UCSD-AML1 (cell line): ENCODE results near the gene SERPINH1.

Experiments
- DNase-seq: peaks from one replicate; lab custom pipeline; 2025; ENCODE audit not compliant: unreplicated experiment; lab: John Stamatoyannopoulos, UW

Gene SERPINH1

DNA sequence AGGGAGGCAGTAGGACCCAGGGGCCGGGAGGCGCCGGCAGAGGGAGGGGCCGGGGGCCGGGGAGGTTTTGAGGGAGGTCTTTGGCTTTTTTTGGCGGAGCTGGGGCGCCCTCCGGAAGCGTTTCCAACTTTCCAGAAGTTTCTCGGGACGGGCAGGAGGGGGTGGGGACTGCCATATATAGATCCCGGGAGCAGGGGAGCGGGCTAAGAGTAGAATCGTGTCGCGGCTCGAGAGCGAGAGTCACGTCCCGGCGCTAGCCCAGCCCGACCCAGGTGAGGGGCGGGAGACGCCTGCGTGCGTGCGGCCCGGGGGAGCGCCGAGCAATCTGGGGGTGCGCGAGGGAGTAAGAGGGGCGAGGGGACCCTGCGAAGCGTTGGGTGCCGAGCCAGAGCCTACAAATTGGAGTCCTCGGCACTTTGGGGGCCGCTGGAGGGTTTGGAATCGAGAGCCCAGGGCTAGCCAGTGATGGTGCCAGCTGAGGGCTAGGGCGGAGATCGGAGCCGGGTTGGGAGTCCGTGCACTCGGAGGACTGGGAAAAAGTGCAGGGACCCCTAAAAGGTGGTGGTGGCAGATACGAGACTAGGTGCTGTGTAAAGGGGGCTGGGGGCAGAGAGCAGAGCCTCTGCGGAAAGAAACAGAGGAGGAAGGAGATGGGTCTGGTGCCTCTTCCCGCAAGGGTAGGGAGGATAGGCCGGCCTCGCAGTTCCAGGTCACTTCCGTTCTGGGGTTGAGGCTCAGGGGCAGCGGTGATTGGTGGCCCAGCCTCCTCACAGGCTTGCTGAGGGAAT is at the start of gene SERPINH1:
SERPINH1 (plus strand) TSS at position 206 of the 788 bp plus-strand sequence. CDS start 4,097 bp downstream, outside the sequence.
- DNase-seq: peak; percentile 80

DNA sequence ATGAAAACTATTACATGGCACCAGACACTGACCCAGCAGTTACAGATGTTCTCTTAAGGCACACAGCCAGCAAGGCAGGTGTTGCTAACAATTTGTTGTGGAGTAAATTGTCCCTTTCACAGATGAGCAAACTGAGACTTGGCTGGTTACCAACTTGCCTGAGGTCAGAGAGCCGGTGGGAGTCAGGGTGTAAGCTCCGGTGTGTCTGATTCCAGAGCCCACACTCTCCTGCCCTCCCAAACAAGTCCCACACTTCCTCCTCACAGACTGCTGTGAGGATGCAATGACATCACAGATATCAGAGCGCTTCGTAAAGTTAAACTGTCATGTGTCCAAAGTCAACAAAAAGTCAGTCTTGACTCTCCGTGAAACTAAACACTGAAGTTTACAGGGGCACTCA is 48.8 kb upstream of the SERPINH1 start:
- DNase-seq: no peak

DNA sequence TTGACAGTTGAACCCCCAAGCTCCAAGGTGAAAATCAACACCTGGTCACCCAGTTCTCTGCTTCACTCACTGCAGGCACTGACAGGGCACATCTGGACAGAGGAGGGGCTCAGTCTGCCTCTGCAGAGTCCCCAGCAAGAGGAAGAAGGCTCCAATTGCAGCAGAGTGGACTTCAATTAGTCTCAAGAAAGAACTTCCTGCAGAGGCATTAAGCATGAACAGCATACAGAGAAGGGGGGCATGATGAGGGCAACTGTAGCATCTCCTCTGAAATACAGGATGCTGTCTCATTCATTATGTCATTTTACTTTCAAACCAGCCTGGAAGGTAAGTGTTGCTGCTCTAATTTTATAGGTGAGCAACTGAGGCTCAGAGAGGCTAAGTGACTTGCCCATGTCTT is 47.5 kb upstream of the SERPINH1 start:
- DNase-seq: no peak

DNA sequence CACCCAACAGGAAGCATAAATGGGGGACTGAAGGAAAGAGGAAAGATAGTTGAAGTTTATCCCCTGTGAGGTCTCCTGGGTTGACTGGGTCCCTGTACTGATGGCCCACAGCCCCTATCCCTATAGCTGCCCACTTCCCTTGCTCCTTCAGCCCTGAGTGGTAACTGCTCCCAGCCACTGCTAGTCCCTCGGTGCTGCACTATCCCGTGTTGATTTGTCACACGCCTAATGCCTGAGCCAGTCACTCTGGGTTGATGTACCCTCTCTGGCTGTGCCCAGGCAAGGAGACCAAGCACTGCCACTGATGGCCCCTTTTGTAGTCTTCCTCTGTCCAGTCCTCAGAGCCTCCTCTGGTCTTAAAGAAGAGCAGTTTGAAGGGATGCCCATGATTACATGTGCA is 45.9 kb upstream of the SERPINH1 start:
- DNase-seq: no peak

DNA sequence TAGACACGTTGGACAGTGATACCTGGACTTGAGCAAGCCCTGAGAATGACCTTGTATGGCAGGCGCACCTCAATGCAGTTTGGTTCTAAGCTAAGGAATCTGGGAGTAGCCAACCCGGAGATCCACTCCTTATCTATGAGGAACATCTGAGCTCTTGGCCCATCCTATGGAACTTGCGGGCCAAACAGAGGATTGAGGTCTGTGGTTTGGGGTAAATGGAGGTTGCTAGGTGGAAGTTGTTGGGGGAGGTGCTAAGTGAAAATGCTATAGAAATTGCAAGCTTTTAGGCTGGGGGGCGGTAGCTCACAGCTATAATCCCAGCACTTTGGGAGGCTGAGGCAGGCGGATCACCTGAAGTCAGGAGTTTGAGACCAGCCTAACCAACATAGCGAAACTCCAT is 45.2 kb upstream of the SERPINH1 start:
- no peak for DNase-seq

DNA sequence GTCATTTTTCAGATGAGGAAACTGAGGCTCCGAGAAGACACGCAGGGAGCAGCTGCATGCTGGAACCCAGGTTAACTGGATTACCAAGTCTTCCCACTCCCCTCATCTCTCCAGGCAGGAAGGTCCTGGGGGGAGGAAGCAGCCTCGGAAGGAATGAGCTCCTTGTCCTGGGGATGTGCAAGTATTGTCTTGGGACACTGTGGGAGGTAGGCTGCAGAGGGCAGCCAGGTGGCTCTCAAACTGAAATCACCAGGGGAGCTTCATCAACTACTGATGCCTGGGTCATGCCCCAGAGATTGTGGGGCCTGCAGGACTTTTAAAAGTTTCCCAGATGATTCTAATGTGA is 43.9 kb upstream of the SERPINH1 start:
- no peak for DNase-seq

DNA sequence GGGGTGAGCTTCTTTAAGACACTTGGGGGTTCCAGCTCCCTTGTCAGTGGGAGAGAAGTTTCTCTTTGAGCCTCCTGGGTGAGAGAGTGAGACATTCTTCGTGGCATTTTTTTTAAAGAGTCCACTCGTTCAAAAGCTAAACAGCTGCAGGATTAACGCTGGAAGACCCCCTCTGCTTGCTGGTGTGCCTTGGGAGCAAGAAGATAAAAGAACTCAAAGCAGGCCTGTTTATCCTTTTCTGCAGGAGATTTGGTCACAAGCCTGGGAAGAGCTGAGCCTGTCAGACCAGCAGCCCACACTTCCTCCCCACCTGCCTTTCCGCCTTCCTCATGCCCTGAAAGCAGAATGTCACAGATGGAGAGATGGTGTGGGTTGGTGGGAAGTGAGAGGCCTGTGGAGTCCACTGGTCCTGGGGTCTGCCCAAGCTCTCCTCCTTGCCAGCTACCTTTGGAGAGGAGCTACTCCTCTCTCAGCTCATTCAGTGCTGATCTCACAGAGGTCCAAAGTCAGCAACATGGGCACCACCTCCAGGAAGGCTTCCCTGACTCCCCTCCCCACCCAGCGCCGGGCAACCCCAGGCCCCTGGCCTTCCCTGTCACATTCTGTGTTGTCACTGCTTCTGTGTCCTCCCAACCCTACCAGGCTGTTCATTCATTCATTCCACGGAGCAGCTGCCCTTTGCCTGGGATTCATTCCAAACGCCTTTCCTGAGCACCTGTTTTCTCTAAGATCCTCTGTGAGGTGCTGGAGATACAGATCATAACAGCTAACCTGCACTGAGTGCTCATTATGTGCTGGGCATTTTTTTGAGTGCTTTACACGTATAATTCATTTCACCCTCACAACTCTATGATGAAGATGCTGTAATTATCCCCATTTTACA is 43.0 kb upstream of the SERPINH1 start:
- DNase-seq: no peak

DNA sequence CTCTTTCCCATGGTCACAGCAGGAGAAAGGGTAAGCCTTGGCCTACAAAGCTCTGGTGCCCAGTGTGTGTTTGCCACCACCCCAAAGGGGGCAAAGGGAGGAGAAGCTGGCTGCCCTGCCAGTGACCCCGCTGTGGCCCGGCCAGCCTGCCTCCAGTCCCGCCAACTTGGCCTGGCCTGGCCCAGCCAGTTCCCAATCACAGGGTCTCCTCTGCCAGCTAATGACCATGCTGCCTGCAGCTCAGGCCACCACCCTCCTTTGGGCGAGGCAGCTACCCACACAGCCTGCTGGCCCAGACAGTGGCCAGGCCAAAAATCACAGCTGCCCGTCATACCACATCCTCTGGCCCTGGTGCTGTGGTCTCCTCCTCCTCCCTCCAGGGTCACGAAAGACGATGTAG is 41.4 kb upstream of the SERPINH1 start:
- no peak for DNase-seq

DNA sequence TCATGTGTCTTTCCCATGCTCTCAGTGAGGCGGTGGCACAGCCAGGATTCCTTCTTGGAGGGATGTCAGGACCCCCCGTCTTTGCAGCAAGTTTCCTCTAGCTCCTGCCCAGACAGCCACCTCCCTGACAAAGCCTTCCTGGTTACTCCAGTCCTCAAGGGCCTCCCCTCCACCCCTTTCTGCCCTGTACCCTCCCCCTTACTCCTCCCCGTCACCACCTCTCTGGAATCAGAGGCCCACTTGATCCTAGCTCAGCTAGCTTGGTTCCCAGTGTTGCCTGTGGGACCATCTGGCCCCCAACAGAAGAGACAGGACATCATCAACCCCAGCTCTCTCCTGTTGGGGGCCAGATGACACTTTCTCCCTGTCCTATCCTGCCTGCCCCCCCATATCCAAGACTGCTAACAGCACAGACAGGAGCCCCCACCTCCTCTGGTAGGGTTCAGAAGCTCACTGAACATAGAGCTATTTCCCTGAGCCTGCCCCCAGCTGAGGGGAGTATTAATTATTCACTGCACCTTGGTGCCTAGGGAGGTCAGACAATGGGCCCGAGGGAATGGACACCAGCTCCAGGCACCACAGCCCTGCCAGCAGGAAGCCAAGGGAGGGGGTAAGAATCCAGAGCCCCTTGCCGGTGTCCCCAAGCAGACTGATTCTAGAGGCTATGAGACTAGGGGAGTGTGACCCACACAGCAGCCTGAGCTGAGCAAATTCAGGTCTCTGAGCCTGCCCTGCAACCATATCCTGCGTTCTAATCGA is 39.6 kb upstream of the SERPINH1 start:
- DNase-seq: no peak

DNA sequence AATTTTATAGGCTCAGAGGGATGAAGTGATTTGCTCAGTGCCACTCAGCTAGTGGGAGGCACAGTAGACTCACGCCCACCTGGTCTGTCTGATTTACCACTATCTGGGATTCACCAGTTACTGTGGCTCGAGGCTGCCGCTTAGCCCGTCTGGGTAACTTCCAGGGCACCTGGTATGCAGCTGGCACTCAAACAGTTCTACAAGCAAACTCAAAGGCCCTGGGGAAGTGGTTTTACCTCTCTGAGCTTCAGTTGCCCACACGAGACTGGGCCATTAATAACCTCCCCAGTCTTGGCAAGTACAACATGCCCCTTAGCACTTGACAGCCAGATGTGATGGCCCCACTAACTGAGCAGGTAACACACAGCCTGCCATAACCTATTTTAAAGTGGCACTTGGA is 38.9 kb upstream of the SERPINH1 start:
- no peak for DNase-seq

DNA sequence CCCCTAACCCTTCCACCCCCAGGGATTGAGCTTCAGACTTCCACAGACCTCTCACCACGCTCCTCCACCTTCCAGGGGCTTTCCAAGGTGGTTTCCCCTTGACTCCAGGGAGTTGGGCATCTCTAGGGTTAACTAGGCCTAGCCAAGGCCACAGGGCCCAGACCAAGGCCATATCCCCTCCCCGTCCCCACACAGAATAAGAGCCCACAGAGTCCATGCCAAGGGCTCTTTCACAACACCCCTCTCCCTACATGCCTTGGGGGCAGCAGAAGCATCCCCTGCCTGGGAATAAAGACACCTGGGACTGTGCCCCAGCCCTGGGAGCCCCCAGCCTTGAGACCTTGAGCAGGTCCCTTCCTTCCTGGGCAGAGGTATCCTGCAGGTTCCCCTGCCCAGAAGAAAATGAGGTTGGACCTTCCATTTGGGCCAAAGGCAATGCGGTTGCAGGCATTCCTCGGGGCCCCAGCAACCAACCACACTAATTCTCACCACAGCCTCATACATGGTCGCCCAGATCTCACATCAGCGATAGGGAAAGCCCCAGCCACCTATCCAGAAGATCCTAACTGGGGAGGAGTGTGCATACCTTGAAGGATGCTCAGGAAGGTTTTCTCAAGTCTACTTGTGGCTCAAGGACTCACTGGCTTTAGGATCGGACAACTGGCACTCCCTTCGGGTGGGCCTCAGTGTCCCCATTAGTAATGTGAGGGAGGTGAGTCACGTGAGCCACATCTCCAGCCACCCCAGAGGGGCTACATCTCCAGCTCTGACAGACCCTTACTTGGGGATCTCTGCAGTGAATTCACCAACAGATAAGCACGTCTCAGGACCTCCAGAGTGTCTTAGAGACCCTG is 38.0 kb upstream of the SERPINH1 start:
- no peak for DNase-seq

DNA sequence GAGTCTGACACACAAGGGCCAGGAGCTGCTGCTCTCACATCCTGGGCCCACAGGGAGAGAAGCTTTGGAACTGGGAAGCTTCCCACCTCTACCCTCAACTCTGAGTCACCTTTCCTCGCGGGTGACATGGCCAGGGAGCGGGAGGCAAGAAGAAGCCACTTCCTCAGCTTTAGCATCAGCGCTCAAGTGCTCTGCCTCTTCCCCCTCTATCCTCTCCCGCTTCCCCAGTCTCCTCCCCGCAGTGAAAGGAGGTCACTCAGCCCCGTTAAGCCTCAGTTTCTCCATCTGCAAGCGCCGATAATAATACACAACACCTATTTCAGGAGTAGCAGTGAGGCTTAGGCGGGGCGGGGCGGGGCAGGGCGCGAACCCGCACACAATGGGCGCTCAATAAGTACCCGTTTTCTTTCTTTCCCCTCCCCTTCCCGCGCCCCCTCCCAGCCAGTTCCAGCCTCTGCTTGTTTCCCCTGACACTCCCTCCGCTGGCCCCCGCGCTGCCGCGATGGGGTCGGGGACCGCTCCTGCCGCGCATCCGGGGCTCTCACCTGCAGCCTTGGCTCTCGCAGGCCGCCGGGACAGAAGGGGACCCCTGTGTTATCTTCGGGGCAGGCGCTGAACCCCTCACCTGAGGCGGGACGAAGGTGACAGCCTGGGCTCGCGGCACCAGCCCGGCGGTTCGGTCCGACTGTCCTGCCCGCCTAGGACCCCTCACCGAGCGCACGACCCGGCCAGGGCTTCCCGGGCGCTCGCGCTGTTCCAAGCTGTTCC is 37.2 kb upstream of the SERPINH1 start:
- DNase-seq: peak; percentile 32

DNA sequence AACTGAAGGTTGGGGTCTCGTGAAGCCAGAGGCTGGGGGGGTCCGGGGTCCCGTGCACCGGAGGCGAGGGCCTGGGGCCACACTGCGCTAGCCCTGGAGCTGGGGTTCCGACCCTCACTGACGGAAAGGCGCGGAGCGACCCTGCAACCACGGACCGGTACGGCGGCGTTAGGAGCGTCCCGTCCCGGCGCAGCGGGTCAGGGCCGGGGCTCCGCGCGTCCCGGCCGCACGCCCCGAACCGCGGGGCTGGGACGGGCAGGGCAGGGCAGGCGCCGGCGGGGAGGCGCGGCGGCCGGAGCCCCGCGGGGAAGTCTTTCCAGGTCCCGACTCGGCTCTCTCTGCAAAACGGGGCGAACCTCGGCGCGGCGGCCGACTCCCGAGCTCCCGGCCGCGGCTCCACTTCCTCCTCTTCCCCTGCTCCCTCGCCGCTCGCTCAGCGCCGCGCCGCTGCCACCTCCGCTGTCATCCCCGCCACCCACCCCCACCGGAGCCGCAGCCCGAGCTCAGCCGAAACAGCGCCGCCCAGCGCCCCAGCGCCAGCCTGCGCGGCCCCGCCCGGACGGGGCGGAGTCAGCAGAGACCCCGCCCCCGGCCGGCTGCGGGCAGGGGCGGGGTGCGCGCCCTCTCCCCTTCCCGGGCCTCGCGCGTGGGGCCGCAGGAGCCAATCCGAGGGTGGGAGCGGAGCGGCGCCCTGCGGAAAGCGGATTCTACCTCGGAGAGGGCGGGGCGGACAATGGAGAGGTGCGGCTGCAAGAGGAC is 36.4 kb upstream of the SERPINH1 start, which contains the start of gene GDPD5:
GDPD5 (minus strand) TSS at position 509 of the 759 bp plus-strand sequence. CDS start 48,206 bp downstream, outside the sequence.
- peak; percentile 92 for DNase-seq

DNA sequence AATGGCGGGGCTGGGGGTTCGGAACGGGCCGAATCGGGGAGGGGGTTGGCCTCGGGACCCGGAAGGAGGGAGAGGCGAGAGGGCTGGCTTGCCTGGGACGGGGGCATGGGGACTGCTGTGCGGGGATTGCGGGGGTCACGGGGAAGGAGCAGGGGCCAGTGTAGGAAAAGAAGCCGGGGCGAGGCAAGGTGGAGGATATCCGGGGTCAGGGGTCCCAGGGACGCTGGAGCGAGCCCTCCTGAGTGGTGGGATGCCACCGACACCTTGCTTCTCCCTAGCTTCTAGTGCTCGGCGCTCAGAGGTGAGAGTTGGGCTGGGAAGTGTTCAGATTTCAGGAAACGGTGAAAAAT is 35.9 kb upstream of the SERPINH1 start:
- no peak for DNase-seq

DNA sequence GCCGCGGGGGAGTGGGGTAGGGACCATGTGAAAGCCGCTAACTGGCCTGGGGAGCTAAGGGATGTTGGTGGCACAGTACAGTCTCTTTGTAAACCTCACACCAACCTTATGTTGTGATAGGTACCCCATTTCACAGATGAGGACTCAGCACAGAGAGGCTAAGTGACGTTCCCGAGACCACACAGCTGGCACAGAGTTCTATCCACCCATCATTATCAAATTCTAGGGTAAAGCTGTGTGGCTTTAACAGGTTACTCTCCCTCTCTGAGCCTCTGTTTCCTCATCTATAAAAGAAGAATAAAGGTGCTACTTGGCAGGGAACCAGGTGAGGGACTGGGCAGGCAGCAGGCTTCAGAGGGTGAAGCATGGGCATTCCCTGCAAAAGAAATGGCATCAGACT is 34.9 kb upstream of the SERPINH1 start:
- DNase-seq: no peak

DNA sequence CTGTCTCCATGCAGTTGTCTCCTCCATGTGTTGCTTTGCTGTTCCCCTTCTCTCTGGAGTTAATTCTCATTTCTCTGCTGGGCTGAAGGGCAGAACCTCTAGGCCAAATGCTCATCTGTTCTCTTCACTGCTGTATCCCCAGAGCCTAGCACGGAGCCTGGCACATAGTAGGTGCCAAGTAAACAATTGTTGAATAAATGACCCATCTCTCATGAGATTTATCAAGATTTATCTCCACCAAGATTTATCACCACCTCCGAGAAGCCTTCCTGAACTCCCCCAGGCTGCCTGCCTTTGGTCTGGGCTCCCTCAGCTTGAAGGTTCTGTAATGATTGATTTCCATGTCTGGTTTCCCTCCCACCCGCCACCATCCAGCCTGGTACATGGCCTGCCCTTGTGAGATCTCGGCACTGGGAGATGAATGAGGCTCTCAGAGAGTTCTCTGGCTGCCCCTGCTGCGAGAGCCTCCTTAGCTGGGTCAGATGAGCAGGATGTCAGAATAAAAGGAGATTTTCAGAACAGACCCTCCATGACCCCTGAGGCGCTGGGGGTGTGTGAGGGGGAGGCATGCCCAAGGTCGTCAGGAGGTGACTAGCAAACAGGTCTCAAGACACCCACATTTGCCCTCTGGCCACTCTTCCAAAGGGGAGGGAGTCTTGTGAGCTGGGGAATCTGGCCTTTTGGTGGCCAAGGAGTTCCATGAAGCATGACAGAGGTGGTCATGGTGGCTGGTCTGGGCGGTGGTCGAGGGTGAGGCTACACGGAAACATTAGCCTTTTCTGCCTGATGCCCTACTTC is 33.9 kb upstream of the SERPINH1 start:
- no peak for DNase-seq

DNA sequence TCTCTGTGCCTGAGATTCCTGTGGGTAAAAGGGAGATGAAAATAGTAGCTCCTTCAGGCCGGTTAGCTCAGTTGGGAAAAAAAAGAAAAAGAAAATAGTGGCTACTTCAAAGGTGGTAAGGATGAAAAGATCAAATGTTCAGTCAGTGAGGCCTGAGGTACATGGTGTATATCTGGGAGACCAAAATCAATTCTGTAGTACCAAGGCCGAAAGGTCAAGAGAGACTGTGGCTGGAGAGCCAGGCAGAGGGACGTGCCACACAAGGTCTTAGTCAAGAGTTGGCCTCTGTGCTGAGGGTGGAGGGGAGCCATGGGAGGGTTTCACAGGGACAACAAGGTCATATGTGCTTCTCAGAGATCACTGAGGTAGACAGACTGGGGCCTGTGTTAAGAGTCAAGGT is 31.5 kb upstream of the SERPINH1 start:
- DNase-seq: no peak

DNA sequence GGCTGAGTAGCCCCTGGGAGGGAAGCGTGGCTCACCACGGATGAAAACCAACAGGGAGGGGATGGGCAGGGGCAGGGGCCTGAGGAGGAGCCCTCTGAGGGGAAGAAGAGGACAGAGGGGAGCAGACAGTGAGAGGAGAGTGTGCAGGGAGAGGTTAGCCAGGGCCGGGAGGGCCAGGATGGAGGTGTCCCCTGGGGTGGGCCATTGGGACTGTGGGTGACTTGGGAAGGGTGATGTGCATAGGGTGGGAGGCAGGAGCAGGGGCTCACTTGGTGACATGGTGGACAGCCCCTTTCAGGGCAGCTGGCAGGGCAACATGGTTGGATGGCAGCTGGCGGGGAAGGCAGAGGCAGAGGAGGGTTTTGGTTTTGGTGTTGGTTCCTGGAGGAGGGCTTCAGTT is 30.7 kb upstream of the SERPINH1 start:
- no peak for DNase-seq
